Measurements from ENCODE around the gene TRRAP. TPM values are rescaled to one million over a fixed set of nuclear protein-coding genes. Genes with fewer than 3 reads are reported as not detected.

TRRAP gene
- total and polyA plus RNA-seq, 4 donors = 8.3 to 43.1 (median 20.9) TPM

DNA sequence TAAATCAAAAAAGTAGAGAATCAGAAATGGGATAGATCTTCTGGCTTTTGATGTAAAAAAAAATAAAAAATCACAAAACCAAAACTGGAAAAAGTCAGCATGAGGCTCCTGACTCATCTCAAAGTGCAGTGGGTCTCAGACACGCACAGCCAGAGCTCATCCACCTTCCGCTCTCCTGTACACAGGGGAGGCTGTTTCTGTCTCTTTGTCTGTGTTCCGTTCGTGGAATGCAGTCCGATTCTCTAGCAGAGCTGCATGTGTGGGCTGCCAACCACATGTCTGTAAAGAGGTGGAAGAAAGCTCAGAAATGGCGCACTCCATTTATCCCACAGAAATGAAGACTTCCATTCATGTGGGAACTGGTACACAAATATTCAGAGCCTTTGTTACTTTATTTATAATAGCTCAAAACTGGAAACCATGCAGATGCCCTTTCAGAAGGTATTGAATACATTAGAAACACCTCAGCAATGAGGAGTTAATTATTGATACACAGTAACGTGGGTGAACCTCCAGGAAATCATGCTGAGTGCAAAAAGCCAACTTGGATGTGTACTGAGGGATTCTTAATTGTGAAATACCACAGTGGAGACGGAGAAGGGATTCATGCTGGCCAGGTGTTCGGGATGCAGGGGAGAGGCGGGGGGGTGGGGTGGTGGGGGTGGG lies 123.3 kb downstream of the TRRAP start:
- H3K9me3 ChIP-seq (ENCODE audit: control insufficient read depth in 4 of 4, insufficient read depth in 3 of 4, low read length in 3 of 4) = no peaks in the 10 kb centered on the region
- H3K9ac ChIP-seq (ENCODE audit: insufficient read depth in 1 of 2, low read length in 2 of 2) = no peak overlapping the region
- no peak overlapping the region for H3K27ac ChIP-seq (ENCODE audit: low read depth in 1 of 2, low read length in 1 of 2)
- DNase-seq (no peak), ATAC-seq (ENCODE audit: insufficient read depth, low FRiP score) (no peak)
- TF ChIP-seq, protein P1, sequence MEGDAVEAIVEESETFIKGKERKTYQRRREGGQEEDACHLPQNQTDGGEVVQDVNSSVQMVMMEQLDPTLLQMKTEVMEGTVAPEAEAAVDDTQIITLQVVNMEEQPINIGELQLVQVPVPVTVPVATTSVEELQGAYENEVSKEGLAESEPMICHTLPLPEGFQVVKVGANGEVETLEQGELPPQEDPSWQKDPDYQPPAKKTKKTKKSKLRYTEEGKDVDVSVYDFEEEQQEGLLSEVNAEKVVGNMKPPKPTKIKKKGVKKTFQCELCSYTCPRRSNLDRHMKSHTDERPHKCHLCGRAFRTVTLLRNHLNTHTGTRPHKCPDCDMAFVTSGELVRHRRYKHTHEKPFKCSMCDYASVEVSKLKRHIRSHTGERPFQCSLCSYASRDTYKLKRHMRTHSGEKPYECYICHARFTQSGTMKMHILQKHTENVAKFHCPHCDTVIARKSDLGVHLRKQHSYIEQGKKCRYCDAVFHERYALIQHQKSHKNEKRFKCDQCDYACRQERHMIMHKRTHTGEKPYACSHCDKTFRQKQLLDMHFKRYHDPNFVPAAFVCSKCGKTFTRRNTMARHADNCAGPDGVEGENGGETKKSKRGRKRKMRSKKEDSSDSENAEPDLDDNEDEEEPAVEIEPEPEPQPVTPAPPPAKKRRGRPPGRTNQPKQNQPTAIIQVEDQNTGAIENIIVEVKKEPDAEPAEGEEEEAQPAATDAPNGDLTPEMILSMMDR (IDR thresholded peaks at IDR 0.05; ENCODE audit: control extremely low read depth, extremely low read depth) = no peak
- no peaks in the 10 kb centered on the region for H3K27me3 ChIP-seq (ENCODE audit: control insufficient read depth in 3 of 3, insufficient read depth in 3 of 3, low read length in 2 of 3)
- H3K4me1 ChIP-seq (ENCODE audit: control insufficient read depth in 5 of 5, insufficient read depth in 5 of 5, low read length in 5 of 5) = peaks cover 0 to 7% (median 0%) of the 10 kb centered on the region in 5 donors
- no peak overlapping the region for H3K4me3 ChIP-seq
- WGBS, 2 donors = 91 to 92% methylated on average over 10 of the region's 10 CpGs
- H3K36me3 ChIP-seq (ENCODE audit: control insufficient read depth in 4 of 4, insufficient read depth in 4 of 4, low read length in 4 of 4) = peaks cover 20 to 48% (median 37%) of the 10 kb centered on the region in 4 donors

DNA sequence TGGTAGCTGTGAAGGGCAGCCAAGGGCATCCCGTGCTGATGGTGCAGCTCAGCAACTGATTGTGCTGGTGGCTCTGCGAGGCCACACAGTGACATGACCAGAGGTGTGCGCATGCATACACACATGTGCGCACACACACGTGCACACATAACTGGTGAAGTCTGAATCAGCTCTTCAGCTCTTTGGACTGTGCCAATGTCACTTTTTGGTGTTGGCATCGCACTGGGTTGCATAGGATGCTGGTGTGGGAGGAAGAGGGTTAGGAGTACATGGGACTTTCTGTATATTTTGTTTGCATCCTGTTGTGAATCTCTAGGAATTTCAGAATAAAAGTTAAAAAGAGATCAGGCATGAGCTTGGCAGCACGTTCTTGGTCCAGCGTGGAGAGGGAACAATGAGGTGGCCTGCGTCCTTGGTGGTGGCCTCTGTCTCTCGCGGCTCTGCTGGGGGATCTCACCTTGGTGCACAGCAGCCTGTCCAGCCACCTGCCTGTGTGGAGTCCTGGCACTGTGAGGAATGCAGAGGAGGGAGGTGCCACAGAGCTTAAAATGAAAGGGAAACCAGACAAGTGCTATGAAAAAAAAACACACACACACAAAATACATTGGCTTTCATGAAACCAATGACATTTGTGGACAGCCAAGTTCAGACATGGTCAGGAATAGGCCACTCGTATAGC lies 124.0 kb downstream of the TRRAP start:
- Histone ChIP-seq H3K9ac (ENCODE audit: insufficient read depth in 1 of 2, low read length in 2 of 2) (no peak overlapping the region), H3K4me1 (ENCODE audit: control insufficient read depth in 5 of 5, insufficient read depth in 5 of 5, low read length in 5 of 5) (peaks cover 0 to 7% (median 0%) of the 10 kb centered on the region in 5 donors), H3K9me3 (ENCODE audit: control insufficient read depth in 4 of 4, insufficient read depth in 3 of 4, low read length in 3 of 4) (no peaks in the 10 kb centered on the region), H3K27ac (ENCODE audit: low read depth in 1 of 2, low read length in 1 of 2) (peak overlapping the region in 1 of 2 donors; percentile 70), H3K27me3 (ENCODE audit: control insufficient read depth in 3 of 3, insufficient read depth in 3 of 3, low read length in 2 of 3) (no peaks in the 10 kb centered on the region), H3K36me3 (ENCODE audit: control insufficient read depth in 4 of 4, insufficient read depth in 4 of 4, low read length in 4 of 4) (peaks cover 20 to 51% (median 41%) of the 10 kb centered on the region in 4 donors), H3K4me3 (no peak overlapping the region)
- DNase-seq (no peak), ATAC-seq (ENCODE audit: insufficient read depth, low FRiP score) (no peak)
- WGBS, 2 donors = 87 to 93% methylated on average over 12 of the region's 12 CpGs
- TF ChIP-seq, protein P1 (IDR thresholded peaks at IDR 0.05; ENCODE audit: control extremely low read depth, extremely low read depth) = no peak

DNA sequence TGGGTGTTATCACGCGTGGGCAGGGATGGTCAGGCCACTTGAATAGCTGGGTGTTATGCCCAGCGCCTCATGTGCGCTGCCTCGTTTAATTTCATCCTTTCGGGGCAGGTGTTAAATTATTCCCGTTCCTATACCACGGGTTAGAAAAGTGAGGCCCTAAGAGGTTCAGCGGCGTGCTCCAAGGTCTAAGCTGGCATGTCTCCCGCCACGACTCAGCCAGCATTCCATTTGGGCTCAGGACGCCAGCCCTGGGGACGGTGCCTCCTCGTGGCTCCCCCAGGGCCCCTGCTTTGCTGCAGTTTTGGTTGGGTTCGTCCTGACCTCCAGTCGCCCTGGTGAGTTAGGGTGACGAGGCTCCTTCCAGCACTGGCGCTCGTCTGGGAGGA lies 124.5 kb downstream of the TRRAP start:
- H3K27ac ChIP-seq (ENCODE audit: low read depth in 1 of 2, low read length in 1 of 2) = peak overlapping the region in 1 of 2 donors; percentile 70

More for the DNA sequence above, 124.5 kb downstream of the TRRAP start:
- WGBS, 2 donors = 81 to 92% methylated on average over 20 of the region's 20 CpGs
- Histone ChIP-seq H3K27me3 (ENCODE audit: control insufficient read depth in 3 of 3, insufficient read depth in 3 of 3, low read length in 2 of 3) (no peaks in the 10 kb centered on the region), H3K4me1 (ENCODE audit: control insufficient read depth in 5 of 5, insufficient read depth in 5 of 5, low read length in 5 of 5) (peaks cover 0 to 7% (median 0%) of the 10 kb centered on the region in 5 donors), H3K36me3 (ENCODE audit: control insufficient read depth in 4 of 4, insufficient read depth in 4 of 4, low read length in 4 of 4) (peaks cover 20 to 51% (median 41%) of the 10 kb centered on the region in 4 donors), H3K4me3 (no peak overlapping the region), H3K9me3 (ENCODE audit: control insufficient read depth in 4 of 4, insufficient read depth in 3 of 4, low read length in 3 of 4) (no peaks in the 10 kb centered on the region), H3K9ac (ENCODE audit: insufficient read depth in 1 of 2, low read length in 2 of 2) (no peak overlapping the region)
- TF ChIP-seq, protein P1 (IDR thresholded peaks at IDR 0.05; ENCODE audit: control extremely low read depth, extremely low read depth) = no peak
- ATAC-seq (ENCODE audit: insufficient read depth, low FRiP score) (no peak), DNase-seq (no peak)
